Measurements from ENCODE around the gene RPS10. TPM values are rescaled to one million over a fixed set of nuclear protein-coding genes. Genes with fewer than 3 reads are reported as not detected.

RPS10 gene
- total RNA-seq, 1 donor from 2014 or later, result 1,703 TPM

DNA sequence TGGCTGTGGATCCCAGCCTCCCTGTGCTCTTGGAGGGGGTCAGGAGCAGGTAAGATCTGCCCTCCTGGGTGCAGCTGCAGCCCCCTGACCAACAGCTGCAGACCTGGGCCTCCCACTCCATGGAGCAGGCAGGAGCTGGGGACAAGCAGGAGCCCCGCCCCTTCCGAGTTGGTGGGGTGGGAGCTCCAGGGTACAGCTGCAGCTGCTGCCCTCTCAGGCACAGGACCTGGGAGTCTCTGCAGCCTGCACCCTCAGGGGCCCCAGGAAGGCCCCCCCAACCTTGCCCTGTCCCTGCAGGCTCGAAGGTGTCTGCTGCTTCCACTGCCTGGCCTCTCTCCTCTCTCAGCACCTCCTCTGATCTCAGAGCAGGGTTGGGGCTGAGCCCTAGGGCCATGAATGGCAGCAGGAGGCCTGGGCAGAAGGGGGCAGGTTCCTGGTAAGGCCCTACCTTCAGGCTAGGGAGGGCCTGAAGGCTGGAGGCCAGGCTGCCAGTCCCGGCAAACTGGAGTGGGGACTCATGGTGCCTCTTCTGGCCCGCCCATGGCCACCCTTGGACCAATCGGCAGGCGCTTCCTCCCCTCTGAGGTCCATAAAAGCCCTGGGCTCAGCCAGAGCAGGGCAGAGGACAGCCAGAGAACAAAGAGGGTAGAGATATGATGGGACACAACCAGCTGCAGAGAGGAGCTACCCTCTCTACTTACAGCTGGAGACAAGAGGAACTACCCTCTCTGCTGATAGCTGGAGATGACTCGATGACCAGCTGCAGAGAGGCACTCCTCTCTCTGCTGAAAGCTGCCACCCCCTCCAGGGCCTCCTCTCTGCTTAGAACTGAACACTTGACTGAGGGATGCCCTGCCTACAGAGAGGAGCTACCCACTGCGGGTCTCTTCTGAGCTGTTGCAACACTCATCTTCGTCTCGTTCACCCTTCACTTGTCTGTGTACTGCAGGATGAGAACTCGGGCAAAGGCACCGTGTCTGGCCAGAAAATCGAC, 32.2 kb upstream of the RPS10 start:
- TF ChIP-seq, protein P1, sequence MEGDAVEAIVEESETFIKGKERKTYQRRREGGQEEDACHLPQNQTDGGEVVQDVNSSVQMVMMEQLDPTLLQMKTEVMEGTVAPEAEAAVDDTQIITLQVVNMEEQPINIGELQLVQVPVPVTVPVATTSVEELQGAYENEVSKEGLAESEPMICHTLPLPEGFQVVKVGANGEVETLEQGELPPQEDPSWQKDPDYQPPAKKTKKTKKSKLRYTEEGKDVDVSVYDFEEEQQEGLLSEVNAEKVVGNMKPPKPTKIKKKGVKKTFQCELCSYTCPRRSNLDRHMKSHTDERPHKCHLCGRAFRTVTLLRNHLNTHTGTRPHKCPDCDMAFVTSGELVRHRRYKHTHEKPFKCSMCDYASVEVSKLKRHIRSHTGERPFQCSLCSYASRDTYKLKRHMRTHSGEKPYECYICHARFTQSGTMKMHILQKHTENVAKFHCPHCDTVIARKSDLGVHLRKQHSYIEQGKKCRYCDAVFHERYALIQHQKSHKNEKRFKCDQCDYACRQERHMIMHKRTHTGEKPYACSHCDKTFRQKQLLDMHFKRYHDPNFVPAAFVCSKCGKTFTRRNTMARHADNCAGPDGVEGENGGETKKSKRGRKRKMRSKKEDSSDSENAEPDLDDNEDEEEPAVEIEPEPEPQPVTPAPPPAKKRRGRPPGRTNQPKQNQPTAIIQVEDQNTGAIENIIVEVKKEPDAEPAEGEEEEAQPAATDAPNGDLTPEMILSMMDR (IDR thresholded peaks at IDR 0.05), result no peak
- intact Hi-C loops (cut with DNase I), result no loop called here
- Histone ChIP-seq H3K27ac (no peak overlapping the region), H3K27me3 (no peaks in the 10 kb centered on the region), H3K9me3 (no peaks in the 10 kb centered on the region), H3K4me3 (no peak overlapping the region), H3K4me1 (no peaks in the 10 kb centered on the region), H3K36me3 (no peaks in the 10 kb centered on the region)
- DNase-seq (ENCODE audit: low spot score in 2 of 2), result no peak

DNA sequence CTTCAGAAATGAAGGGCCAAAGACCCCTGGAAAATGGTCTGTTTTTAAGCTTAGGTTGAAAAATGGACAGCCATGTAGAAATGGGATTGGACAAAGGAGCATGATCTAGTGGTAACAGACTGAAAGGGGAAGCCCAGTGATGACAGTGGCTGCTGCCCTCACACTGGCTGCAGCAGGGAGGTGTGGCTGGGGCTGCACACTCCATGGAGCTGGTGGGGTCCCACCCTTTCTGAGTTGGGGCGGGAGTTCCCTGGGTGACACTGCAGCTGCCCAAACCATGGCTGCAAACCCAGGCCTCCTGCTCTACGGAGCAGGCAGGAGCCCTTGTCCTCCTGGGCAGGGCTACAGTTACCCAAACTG, 31.5 kb upstream of the RPS10 start:
- H3K36me3 ChIP-seq, result no peaks in the 10 kb centered on the region
- H3K27ac ChIP-seq, result no peak overlapping the region
- intact Hi-C loops (cut with DNase I), result no loop called here
- no peaks in the 10 kb centered on the region for H3K9me3 ChIP-seq
- DNase-seq (ENCODE audit: low spot score in 2 of 2), result no peak
- no peak overlapping the region for H3K4me3 ChIP-seq
- TF ChIP-seq, protein P1 (IDR thresholded peaks at IDR 0.05), result no peak
- no peaks in the 10 kb centered on the region for H3K4me1 ChIP-seq
- H3K27me3 ChIP-seq, result no peaks in the 10 kb centered on the region

DNA sequence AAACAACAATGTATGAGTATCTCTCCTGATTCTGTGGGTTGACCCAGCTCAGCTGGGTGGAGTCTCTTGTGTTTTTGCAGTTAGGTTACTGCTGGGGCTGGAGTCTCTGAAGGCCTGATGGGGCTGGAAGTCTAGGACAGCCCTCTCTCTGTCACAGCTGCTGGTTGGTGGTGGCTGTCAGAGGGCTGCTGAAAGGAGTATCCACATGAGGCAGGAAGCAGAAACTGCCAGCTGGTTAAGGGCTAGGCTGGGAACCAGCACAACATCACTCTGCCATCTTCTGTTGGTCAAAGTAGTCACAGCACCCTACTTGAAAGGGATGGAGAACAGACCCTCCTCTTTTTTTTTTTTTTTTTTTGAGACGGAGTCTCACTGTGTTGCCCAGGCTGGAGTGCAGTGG, 30.0 kb upstream of the RPS10 start:
- Histone ChIP-seq H3K27me3 (no peaks in the 10 kb centered on the region), H3K9me3 (no peaks in the 10 kb centered on the region), H3K4me3 (no peak overlapping the region), H3K36me3 (no peaks in the 10 kb centered on the region), H3K27ac (no peak overlapping the region), H3K4me1 (no peaks in the 10 kb centered on the region)
- TF ChIP-seq, protein P1 (IDR thresholded peaks at IDR 0.05), result no peak
- no peak for DNase-seq (ENCODE audit: low spot score in 2 of 2)
- intact Hi-C loops (cut with DNase I), result no loop called here

DNA sequence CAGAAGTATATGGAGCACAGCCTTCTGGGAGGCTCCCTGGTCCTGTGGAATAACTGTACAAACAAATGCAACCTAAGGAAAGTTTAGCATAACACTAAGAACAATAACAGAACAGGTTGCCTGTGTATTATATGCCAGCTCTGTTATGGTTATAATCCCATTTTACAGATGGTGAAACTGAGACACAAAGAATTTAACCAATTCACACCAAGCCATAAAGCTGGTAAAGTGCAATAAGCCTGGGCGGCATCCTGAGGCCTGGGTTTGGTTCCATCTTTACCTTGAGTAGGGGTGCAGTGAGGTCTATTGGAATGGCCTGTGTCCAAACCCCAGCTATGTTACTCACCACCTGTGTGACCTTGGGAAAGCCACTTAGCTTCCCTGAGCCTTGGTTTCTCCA, 25.3 kb upstream of the RPS10 start:
- Histone ChIP-seq H3K36me3 (no peaks in the 10 kb centered on the region), H3K4me1 (no peaks in the 10 kb centered on the region), H3K4me3 (no peak overlapping the region), H3K27ac (no peak overlapping the region), H3K27me3 (no peaks in the 10 kb centered on the region), H3K9me3 (no peaks in the 10 kb centered on the region)
- intact Hi-C loops (cut with DNase I), result no loop called here
- TF ChIP-seq, protein P1 (IDR thresholded peaks at IDR 0.05), result no peak
- no peak for DNase-seq (ENCODE audit: low spot score in 2 of 2)

DNA sequence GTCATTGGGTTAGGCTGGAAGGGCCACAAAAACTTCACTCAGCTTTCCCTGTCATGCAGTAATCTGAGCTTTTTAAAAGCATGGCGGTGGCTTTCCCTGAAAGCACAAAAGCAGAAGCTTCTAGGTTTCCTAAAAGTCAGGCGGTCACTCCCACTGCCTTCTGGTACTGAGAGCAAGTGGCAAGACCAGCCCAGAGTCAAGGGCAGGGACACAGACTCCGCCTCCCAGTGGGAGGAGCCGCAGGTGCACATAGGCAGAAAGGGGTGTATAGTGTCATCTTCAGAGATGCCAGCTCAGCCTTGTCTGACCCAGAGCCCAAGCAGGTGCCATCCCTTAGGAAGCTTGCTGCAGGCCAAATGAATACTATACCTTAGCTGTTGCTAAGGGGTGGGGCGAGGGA, 22.0 kb upstream of the RPS10 start:
- TF ChIP-seq, protein P1 (IDR thresholded peaks at IDR 0.05), result no peak
- H3K4me1 ChIP-seq, result no peaks in the 10 kb centered on the region
- H3K4me3 ChIP-seq, result no peak overlapping the region
- no peaks in the 10 kb centered on the region for H3K27me3 ChIP-seq
- no peaks in the 10 kb centered on the region for H3K36me3 ChIP-seq
- no peaks in the 10 kb centered on the region for H3K9me3 ChIP-seq
- no peak overlapping the region for H3K27ac ChIP-seq
- intact Hi-C loops (cut with DNase I), result no loop called here
- no peak for DNase-seq (ENCODE audit: low spot score in 2 of 2)
